GM21390 (cell line): ENCODE measurements around the gene PSMA3.

Experiments
- ATAC-seq: cut with Tn5 transposase; IDR thresholded peaks from one replicate; pipeline ENCODE4 v1.9.1; 2021; ENCODE audit not compliant: unreplicated experiment

The PSMA3 gene

DNA sequence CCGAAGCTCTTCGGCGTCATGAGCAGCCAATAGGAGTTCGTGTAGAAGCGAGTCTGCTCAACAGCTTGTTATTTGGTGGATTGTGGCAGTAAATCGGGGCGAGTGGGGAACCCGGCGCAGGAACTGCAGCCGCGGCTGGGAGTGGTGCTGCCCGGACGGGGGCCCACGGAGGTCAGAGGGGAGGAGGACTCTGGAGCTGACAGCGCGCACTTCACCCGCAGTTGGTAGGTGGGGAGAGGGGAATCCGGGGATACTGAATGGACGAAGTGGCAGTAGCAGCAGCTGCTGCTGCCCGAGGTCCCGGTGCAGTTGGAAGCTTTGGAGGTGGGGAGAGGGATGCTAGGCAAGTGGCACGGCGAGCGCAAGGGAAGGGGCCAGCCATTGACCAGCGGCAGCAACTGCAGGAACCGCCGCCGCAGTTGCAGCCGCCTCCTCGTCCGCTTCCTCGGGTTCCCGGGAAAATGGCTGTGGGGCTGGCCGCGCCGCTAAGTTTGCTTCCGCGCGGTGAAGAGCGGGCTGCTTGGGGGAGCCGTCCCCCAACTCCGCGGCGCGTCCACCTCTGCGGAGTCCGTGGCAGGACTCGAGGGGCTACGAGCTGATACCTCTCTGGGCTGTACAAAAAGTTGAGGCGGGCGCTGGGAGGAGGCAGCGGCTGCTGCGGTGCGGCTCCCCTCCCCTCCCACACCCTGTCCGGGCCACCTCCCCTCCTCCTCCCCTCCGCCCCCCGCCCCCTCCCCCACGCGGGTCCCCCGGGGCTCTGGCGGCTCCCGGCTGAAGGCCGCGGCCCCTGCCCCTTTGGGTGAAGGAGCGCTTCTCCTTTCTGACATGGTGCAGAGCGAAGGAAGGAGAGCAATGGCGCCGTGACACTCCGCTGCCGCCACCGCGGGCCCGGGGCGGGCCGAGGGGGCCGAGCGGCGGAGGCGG lies 54.1 kb downstream of the PSMA3 start, which contains the start of gene ARID4A:
TSS of gene ARID4A (plus strand) at position 79 of the 924 bp plus-strand sequence. CDS start 1,300 bp downstream, outside the sequence.
- ATAC-seq: peak; percentile 10

DNA sequence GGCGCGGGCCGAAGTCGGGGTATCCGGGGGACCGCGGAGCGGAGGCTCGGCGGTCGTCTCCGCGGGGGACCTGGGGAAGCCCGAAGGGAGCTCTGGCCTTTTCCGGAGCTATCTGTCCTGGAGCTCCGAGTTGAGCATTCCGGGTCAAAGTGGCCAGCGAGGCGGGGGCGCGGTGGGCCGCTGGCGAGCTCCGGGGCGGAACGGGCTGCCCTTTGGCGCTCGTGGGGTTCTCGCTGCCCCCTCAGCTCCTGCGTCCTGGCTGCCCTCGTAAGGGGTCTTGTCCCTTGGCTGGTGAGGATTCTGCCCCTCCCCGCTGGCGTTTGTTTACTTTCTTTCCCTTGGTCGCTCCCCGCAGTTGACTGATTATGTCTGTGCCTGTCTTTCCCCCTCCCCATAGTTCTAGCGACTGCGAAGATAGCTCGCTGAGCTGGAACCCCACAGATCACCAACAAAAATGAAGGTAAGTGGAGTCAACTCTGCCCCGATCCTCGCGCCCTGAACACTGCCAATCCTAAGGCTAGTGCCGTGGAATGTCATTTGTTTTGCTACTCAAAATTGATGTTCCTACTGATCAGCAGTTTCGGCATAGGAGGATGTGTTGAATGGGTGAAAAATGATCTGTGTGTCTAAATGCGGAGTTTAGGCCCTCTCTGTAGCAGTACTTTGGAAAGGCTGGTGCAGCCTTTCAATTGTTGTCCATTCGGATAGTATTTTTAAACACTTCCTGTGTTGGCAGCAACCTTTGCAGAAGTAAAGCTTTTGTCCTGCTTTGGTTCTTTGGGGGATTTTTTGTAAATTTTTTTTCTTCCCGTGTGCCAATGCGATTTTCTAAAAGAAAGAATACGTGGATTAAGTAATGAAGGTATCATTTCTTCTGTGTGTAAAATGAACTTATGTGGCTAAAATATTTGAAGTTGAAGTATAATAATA lies 55.0 kb downstream of the PSMA3 start:
- no peak for ATAC-seq

DNA sequence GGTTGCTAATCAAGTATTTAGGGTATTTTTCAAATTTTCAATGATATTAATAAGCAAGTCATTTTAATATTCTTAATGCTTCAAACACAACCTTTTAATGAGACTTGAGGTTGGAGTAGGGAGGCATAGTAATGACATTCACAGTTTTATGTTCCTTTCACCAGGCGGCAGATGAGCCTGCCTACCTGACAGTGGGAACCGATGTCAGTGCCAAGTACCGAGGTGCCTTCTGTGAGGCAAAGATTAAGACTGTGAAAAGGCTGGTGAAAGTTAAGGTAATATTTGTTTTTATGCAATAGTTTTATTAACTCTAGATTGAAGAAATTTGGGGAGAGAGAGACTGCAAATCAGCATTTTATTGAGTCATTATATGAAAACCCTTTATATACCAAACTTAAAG lies 56.8 kb downstream of the PSMA3 start:
- ATAC-seq: no peak

DNA sequence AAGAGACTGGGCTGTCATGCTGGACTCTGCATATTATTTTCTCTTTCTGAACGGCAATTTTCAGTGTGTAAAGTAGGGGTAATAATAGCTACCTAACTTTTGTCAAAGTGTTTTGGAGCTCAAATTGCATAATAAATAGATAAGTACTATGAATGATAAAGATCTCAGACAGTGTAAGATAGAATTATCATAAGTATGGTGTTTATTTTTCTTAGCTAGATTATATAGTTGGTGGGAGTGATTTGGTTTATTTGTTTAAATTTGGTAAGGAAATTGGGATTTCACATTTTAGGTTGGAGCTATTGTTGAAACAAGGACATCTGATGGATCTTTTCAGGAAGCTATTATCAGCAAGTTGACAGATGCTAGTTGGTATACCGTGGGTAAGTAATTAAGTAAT lies 61.1 kb downstream of the PSMA3 start:
- no peak for ATAC-seq

DNA sequence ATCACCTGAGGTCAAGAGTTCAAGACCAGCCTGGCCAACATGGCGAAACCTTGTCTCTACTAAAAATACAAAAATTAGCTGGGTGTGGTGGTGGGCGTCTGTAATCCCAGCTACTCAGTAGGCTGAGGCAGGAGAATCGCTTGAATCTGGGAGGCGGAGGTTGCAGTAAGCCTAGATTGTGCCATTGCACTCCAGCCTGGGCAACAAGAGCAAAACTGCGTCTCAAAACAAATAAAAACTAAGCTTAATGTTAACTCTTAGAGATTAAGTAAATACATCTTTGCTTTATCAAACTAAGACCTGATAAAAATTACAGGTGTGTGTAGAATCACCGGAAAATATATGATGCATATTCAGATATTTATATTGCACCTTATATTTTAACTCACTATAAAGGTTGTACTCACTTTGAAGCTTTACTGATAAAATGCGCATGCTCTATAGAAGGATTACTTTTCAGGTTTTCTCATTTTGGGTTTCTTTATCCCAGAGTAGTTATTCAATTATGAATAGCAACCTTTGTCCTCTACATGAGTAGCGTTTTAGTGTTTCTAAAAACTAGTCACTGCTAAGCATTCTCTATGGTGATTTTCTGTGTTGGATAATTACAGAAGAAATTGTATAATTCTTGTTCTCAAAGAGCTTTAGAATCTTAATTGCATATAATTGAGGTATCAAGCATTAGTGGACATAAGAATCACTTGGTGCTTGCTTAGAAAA lies 63.1 kb downstream of the PSMA3 start:
- ATAC-seq: no peak

DNA sequence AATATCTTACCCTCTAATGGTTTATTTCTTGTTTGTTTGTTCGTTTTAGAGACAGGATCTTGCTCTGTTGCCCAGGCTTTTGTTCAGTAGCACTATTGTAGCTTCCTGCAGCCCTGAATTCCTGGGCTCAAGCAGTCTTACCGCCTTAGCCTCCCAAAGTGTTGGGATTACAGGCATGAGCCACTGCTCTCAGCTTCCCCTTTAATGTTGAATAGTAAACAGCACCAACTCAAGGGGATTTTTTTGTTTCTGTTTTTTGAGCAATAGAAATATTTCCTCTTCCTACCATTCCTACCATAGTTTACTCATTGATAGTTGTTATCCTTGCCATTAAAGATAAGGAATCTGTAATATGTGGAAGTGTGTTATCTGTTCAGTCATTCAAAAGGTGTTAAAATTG lies 64.4 kb downstream of the PSMA3 start:
- no peak for ATAC-seq

DNA sequence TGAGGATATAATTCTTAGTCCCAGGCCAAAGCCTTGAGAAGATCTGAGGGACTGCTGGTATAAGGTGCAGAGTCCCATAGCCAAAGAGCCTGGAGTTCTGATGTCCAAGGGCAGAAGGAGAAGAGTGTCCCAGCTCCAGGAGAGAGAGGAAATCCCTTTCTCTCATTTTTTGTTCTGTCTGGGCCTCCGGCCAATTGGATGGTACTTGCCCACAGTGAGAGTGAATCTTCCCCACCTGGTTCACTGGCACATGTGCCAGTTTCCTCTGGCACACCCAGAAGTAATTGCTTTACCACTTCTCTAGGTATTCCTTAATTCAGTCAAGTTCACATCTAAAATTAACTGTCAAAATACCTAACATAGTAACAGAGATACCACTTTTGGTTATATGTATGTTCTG lies 69.1 kb downstream of the PSMA3 start:
- ATAC-seq: no peak

DNA sequence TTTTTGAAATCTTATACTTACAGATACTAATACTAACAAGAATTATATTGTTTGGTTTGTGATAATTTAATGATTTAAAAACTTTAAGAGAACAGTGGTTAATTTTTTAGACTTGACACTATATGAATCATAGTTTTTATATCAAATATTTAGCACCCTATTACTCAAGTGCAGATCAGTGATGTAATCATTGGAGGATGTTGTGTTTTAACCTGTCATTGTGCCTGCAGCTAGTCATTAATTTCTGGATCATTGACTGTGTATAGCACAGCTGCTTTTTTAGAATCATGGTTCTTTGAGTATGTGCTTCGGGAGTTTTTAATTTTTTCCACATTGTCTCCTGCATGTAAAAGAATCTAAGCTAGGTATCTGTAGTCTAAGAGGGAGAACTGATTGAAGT lies 71.0 kb downstream of the PSMA3 start:
- ATAC-seq: no peak
